Pons (tissue), 1 donor: ENCODE measurements around the gene DNAJC5.

Source experiments
- DNase-seq: peaks from one replicate; pipeline ENCODE4 v3.0.0-alpha.2; 2016; ENCODE audit warnings: low spot score

DNAJC5 gene

GRCh38 chr20:63940472-63941266, 45.7 kb downstream of the DNAJC5 start:
- no peak for DNase-seq

DNA sequence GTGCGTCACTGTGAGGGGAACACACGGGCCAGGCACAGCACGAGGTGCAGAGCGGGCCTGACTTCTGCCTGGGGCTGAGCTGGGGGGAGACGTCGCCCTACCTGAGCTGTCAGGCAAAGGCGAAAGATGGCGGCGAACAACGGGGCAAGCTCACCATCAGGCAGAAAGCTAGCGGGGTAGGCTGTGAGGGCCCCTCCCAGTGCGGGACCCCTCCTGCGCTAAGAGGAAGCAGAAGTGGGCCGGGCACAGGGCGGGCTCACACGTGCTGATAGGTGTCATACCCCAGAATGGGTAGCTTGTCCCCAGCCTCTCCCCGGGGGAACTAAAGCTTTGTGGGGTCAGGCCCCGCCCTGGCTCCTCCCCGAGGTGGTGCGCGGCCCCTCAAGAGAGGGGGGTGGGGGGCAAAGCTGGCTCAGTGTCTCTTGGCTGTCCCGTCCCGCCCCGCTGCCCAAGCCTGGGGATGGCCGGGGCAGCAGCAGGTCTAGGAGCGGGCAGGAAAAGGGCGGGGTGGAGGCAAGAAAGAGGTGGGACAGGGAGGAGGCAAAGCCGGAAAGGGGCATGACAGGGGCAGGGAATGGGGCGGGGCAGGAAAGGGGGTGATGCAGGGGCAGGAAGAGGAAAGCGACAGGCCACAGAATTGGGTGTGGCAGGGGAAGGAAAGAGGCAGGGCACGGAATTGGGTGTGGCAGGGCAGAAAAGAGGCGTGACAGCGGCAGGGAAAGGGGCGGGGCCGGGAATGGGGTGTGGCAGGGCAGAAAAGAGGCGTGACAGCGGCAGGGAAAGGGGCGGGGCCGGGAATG, 46.6 kb downstream of the DNAJC5 start:
- no peak for DNase-seq

DNA sequence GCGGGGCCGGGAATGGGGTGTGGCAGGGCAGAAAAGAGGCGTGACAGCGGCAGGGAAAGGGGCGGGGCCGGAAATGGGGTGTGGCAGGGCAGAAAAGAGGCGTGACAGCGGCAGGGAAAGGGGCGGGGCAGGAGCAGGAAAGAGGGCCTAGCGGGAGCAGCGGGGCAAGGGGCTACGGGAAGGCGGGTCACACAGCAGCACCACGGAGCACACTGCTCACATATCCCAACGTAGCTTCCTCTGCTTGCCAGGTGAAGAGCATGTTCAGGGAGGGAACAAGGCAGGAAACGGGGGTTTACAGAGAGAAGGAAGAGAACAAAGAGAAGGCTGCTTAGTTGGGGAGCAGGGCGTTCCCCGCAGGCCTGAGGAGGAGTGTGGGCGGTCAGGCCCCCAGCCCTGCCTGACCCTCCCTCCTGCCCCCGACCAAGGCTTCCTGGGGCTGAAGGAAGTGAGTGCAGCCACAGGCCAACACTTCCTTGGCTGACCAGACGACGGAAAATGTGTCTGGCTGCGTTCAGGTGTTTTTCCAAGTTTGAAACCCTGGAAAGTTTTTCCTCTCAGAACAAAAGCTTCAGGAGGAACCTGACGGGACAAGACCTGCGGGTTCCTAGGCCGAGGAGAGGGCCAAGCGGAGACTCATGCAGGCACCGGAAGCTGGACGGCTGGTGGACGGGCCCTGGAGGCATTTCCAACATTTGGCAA, 47.5 kb downstream of the DNAJC5 start:
- no peak for DNase-seq

DNA sequence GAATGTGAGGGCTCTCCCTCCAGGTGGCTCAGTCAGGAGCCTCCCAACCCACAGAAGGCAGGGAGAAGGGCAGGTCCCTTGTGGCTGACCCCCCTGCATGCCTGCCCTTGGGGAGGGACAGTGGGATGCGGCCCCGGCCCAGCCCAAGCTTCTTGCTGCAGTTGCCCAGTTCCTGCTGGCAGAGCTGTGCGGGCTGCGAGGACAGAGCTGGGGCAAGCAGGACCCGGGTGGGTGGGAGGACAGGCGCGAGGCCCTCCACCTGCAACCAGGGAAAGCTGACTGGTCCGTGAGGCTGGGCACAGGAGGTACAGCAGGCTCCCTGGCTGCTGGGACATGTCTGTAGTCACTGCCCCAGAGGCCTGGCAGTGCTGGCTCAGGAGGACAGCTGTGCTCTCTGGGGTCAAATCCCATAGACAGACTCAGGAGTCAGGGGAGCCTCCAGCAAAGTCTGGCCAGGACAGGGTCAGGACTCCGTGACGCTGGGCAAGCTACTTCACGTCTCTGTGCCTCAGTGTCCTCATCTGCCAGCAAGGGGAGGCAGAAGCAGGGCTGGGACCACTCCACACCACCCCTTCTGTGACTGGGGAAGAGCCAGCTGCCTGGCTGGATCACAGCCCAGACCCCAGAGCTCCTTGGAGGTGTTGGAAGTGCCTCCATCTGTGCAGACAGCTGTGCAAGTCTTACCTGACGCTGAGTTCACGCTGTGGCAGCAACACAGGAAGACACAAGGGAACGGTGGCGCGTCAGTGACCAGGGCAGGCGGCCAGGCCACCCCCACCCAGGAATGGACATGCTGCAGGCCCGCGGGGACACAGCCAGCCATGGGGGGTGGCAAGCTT, 48.3 kb downstream of the DNAJC5 start:
- DNase-seq: no peak

DNA sequence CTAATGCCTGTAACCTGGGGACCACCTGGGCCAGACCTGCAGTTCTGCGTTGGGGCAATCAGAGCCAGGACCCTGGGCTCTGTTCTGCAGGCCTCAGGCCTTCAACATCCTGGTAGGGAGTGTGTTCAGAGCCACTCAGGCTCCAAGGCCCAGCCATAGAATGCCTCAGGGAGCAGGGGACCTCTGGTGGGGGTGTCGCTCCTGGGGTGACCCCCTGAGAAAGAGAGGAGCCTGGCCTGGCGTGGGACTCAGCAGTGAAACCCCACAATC, 48.8 kb downstream of the DNAJC5 start:
- DNase-seq: no peak

DNA sequence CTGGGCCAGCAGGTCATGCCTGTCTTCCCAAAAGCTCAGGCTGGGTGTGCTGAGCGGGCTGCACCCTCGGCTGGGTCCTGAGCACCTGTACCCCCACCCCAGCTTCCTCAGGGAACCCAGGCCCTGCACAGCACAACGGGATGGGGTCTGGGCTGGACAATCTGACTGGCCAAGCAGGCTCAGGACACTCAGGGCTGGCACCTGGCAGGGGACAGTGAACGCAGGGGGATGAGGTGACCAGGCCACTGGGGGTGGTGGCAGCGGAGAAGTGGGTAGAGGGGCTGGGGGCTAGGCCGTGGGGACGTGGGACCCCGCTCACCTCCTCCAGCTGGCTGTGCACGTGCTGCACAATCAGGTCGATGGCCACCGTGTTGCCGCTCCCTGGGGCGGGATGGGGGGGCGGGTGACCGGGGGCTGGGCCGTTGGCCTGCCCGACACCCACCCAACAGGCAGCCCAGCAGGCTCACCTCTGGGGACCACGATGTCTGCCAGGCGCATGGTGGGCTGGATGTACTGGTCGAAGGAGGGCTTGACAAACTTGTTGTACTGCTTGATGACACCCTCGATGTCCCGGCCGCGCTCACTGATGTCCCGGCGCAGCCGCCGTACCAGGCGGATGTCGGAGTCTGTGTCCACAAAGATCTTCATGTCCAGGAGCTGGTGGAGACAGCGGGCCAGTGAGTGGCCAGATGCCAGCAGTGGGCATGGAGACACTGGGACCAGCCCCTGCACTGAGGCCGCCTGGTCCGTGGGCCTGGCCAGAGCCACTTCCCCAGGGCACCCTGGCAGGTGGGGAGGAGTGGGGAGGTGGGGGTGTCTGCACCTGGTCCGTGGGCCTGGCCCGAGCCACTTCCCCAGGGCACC, 49.4 kb downstream of the DNAJC5 start:
- DNase-seq: no peak

- no peak for DNase-seq
Observed at GRCh38 chr20:63945031-63945658, 50.2 kb downstream of the DNAJC5 start.

- no peak for DNase-seq
Observed at GRCh38 chr20:63945921-63946920, 51.3 kb downstream of the DNAJC5 start.

DNA sequence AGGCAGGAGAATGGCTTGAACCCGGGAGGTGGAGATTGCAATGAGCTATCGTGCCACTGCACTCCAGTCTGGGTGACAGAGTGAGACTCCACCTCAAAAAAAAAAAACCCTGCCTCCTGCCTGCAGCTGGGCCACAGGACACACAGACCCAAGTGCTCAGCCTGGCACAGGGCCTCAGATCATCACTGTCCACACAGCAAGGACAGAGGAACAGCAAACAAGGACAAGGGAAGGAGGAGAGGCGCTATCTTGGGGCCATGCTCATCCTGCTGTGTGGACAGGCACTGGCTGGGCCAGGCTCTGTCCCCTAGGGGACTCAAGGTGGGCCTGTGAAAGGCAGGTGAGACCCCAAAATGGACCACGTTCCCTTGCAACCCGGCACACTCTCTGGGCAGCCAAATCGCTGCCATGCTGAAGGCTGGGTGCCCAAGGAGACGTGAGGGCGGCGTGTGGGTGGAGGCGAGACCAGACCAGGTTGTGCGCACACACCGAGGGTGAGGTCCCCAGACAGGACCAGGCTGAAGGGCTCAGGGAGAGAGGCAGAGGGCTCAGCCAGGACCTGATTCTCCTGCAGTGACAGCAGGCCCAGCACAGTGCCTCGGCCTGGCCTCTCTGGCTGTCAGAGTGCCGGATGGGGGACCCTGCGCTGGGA, 52.2 kb downstream of the DNAJC5 start:
- no peak for DNase-seq

- no peak for DNase-seq
Observed at GRCh38 chr20:63947638-63948456, 52.9 kb downstream of the DNAJC5 start.

GRCh38 chr20:63950701-63951397, 55.9 kb downstream of the DNAJC5 start:
- no peak for DNase-seq

- no peak for DNase-seq
Observed at GRCh38 chr20:63951398-63952209, 56.7 kb downstream of the DNAJC5 start.

GRCh38 chr20:63952210-63952535, 57.2 kb downstream of the DNAJC5 start:
- DNase-seq: no peak

- no peak for DNase-seq
Observed at GRCh38 chr20:63952769-63953168, 57.8 kb downstream of the DNAJC5 start.

- DNase-seq: no peak
Observed at GRCh38 chr20:63953764-63954429, 59.0 kb downstream of the DNAJC5 start.

GRCh38 chr20:63955281-63955826, 60.4 kb downstream of the DNAJC5 start:
- DNase-seq: peak; percentile 44
